Measurements from ENCODE around the gene LNX1.

LNX1 gene

DNA sequence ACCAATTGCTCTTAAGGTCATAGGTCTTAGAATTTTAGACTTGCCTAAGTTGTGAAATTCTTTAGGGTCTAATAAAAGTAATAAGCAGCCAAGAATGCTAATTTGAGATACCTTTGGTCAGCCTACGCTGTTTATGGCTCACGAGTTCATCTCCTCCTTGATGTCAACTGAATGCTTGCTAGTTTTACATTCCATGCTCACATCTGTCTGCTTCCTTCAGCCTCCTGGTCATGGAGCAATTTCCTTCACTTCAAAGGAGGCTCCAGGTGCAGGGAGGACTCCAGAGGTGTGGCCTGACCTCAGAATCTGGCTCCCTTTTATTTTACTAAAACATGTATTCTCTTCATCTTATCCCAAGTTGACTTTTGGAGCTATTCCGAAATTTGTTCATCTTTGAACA lies 23.3 kb upstream of the LNX1 start:
- H3K4me3 Mint-ChIP-seq = no peak overlapping the region
- no peaks in the 10 kb centered on the region for H3K9me3 Mint-ChIP-seq
- H3K27me3 Mint-ChIP-seq = peaks cover 2% of the 10 kb centered on the region
- H3K27ac Mint-ChIP-seq = no peak overlapping the region
- H3K36me3 Mint-ChIP-seq (ENCODE audit: low read depth) = no peaks in the 10 kb centered on the region
- no peaks in the 10 kb centered on the region for H3K4me1 Mint-ChIP-seq (ENCODE audit: low read depth)

DNA sequence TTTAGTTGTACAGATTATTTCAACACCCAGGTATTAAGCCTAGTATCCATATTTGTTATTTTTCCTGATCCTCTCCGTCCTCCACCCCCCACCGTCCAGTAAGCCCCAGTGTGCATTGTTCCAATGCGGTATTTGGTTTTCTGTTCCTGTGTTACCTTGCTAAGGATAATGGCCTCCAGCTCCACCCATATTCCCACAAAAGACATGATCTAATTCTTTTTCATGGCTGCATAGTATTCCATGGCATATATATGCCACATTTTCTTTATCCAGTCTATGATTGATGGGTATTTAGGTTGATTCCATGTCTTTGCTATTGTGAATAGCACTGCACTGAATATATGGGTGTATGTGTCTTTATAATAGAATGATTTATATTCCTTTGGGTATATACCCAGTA lies 22.1 kb upstream of the LNX1 start:
- H3K9me3 Mint-ChIP-seq = no peaks in the 10 kb centered on the region
- H3K27me3 Mint-ChIP-seq = peaks cover 2% of the 10 kb centered on the region
- H3K4me1 Mint-ChIP-seq (ENCODE audit: low read depth) = no peaks in the 10 kb centered on the region
- H3K27ac Mint-ChIP-seq = no peak overlapping the region
- H3K36me3 Mint-ChIP-seq (ENCODE audit: low read depth) = no peaks in the 10 kb centered on the region
- no peak overlapping the region for H3K4me3 Mint-ChIP-seq

DNA sequence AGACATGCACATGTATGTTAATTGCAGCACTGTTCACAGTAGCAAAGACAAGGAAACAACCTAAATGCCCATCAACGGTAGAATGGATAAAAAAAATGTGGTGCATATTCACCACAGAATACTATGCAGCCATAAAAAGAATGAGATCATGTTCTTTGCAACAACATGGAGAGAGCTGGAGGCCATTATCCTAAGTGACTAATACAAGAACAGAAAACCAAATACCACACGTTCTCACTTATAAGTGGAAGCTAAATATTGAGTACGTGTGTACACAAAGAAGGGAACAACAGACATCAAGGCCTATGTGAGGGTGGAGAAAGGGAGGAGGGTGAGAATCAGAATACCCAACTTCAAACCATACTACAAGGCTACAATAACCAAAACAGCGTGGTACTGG lies 17.4 kb upstream of the LNX1 start:
- no peaks in the 10 kb centered on the region for H3K9me3 Mint-ChIP-seq
- H3K27me3 Mint-ChIP-seq = no peaks in the 10 kb centered on the region
- no peak overlapping the region for H3K4me3 Mint-ChIP-seq
- H3K27ac Mint-ChIP-seq = no peak overlapping the region
- H3K36me3 Mint-ChIP-seq (ENCODE audit: low read depth) = no peaks in the 10 kb centered on the region
- no peaks in the 10 kb centered on the region for H3K4me1 Mint-ChIP-seq (ENCODE audit: low read depth)

DNA sequence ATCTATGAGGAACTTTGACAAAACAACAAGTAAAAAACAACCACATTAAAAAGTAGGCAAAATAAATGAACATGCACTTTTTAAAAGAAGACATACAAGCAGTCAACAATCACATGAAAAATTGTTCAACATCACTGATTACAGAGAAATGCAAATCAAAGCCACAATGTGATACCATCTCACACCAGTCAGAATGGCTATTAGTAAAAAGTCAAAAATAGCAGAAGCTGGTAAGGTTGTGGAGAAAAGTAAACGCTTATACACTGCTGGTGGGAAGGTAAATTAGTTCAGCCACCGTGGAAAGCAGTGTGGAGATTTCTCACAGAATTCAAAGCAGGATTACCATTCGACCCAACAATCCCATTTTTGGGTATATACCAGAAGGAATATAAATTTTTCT lies 17.0 kb upstream of the LNX1 start:
- no peaks in the 10 kb centered on the region for H3K4me1 Mint-ChIP-seq (ENCODE audit: low read depth)
- H3K4me3 Mint-ChIP-seq = no peak overlapping the region
- no peaks in the 10 kb centered on the region for H3K9me3 Mint-ChIP-seq
- H3K27me3 Mint-ChIP-seq = no peaks in the 10 kb centered on the region
- H3K27ac Mint-ChIP-seq = no peak overlapping the region
- H3K36me3 Mint-ChIP-seq (ENCODE audit: low read depth) = no peaks in the 10 kb centered on the region

DNA sequence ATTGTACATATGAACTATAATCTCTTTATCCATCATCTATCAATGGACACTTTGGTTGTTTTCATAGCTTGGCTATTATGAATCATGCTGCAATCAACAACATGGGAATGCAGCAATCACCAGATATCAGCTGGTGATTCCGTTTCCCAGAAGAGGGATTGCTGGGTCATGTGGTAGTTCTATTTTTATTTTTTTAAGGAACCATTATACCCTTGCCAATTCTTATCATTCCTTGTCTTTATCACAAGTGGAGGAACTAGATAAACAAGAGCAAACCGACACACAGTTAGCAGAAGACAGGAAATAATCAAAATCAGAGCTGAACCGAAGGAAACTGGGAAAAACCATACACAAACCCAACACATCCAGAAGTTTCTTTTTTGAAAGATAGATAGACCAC lies 14.5 kb upstream of the LNX1 start:
- H3K36me3 Mint-ChIP-seq (ENCODE audit: low read depth) = no peaks in the 10 kb centered on the region
- H3K9me3 Mint-ChIP-seq = no peaks in the 10 kb centered on the region
- no peak overlapping the region for H3K27ac Mint-ChIP-seq
- H3K4me3 Mint-ChIP-seq = no peak overlapping the region
- H3K27me3 Mint-ChIP-seq = peaks cover 7% of the 10 kb centered on the region
- no peaks in the 10 kb centered on the region for H3K4me1 Mint-ChIP-seq (ENCODE audit: low read depth)

DNA sequence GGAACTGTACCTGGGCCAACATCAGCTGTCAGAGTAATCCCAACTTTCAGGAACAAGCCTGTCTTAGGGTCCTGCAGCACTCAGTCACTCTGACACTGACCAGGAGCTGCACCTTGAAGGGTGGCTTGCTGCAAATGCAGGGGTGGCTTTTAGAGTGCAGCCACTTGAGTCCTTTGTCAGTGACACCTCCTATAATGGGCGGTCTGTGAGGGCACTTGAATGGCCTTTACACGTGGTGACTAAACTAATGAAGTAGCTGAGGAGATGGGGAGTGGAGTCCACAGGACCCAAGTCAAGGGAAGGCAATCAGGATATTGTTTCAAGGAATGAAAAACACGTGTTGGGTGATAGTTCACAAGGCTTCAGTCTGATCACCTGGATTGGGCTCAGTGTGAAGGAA lies 11.1 kb upstream of the LNX1 start:
- Mint-ChIP-seq H3K27me3 (peaks cover 18% of the 10 kb centered on the region), H3K27ac (no peak overlapping the region), H3K4me1 (ENCODE audit: low read depth) (no peaks in the 10 kb centered on the region), H3K4me3 (no peak overlapping the region), H3K36me3 (ENCODE audit: low read depth) (no peaks in the 10 kb centered on the region), H3K9me3 (no peaks in the 10 kb centered on the region)

DNA sequence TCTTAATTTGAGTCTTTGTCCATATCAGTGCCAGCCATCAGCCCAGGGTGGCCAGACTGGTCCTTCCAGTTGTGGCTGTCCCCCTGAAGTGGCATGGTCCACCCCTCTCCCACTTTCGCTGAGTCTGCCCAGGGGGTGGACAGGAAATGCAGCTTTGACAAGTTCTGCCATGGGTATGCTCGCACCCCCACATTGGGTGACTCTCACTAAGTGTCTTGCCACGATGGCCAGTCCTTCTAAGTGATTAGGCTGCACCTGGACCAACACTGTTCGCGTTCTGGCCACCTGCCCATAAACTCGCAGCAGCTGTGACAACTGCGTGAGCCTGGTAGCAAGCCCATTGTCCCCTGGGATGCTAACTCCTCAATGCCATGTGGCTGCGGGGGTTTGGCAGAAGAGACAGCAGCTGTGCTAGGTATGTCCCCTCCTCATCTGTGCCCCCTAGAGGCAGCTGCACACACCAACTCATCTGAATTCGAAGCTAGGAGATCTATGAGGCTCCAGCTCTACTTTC lies 10.0 kb upstream of the LNX1 start:
- Mint-ChIP-seq H3K4me3 (no peak overlapping the region), H3K36me3 (ENCODE audit: low read depth) (no peaks in the 10 kb centered on the region), H3K9me3 (no peaks in the 10 kb centered on the region), H3K4me1 (ENCODE audit: low read depth) (no peaks in the 10 kb centered on the region), H3K27ac (no peak overlapping the region), H3K27me3 (peaks cover 26% of the 10 kb centered on the region)

DNA sequence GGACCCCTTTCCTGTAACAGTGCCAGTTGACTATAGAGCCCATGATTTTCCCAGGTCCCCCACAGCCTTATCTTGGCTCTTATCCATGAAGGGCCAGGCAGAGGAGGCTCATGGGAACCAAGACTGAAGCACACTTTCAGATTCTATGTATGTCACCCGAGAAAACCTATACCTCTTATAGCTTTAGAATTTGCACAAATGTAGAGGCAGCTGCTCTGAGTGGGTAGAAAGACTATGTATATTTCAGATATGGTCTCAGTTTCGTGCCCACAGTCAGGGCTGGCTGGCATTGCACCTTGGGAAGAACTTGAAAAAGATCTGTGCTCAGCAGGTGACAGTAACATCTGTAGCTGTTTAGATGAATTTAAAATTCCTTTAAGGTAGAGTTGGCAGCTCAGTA lies 8.3 kb upstream of the LNX1 start:
- Mint-ChIP-seq H3K4me1 (ENCODE audit: low read depth) (no peaks in the 10 kb centered on the region), H3K27me3 (peaks cover 30% of the 10 kb centered on the region), H3K27ac (no peak overlapping the region), H3K4me3 (no peak overlapping the region), H3K9me3 (no peaks in the 10 kb centered on the region), H3K36me3 (ENCODE audit: low read depth) (no peaks in the 10 kb centered on the region)

DNA sequence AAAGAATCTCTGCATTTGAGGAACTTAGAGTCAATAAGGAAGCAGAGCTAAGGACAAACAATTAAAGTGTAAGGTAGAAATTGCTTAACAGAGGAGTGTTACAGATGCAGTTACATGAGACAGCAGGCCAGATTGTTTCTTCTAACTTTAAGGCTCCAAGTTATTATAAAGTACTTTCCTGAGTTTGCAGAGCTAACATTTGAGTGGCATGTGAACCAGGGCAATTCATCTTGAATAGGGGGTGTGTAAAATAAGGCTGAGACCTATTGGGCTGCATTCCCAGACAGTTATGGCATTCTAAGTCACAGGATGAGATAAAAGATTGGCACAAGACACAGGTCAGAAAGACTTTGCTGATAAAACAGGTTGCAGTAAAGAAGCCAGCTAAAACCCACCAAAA lies 7.6 kb upstream of the LNX1 start:
- H3K27ac Mint-ChIP-seq = no peak overlapping the region
- no peak overlapping the region for H3K4me3 Mint-ChIP-seq
- no peaks in the 10 kb centered on the region for H3K36me3 Mint-ChIP-seq (ENCODE audit: low read depth)
- no peaks in the 10 kb centered on the region for H3K9me3 Mint-ChIP-seq
- peaks cover 34% of the 10 kb centered on the region for H3K27me3 Mint-ChIP-seq
- H3K4me1 Mint-ChIP-seq (ENCODE audit: low read depth) = no peaks in the 10 kb centered on the region

DNA sequence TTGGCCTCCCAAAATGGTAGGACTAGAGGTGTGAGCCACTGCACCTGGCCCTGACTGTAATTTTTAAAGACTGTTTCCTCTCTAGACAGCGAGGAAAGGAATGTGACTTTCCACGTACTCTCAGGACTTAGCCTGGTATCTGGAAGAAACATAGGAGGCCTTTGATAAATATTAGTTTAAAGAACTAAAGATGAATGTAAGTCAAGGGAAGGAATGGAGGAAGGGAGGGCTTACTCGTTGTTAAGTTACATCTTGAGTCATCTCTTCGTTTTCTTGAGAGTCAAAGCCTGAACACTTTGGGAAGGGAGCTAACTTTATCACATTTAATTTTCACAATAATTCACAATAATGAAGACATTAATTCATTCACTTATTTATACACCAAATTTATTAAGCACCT lies 7.2 kb upstream of the LNX1 start:
- Mint-ChIP-seq H3K27ac (no peak overlapping the region), H3K4me1 (ENCODE audit: low read depth) (no peaks in the 10 kb centered on the region), H3K27me3 (peaks cover 34% of the 10 kb centered on the region)

DNA sequence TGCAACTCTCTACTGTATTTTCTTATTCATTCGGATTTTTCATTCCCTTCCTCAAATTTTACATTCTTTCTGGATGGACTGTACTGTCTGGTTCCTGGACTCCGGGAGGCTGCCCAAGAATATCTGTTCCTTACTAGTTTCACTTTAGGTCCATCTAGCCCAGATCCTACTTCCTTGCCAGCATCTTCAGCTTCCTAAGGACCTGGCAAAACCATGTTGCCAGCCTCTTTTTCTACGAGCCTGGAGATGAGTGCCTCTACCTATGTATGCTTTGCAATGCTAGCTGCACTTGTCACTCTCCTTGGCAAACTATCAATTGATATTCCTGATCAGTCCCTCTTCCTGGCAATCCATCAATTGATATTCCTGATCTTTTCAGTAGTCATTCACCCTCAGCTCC lies 5.6 kb upstream of the LNX1 start:
- H3K4me3 Mint-ChIP-seq = no peak overlapping the region
- H3K4me1 Mint-ChIP-seq (ENCODE audit: low read depth) = peaks cover 2% of the 10 kb centered on the region
- peaks cover 42% of the 10 kb centered on the region for H3K27me3 Mint-ChIP-seq
- H3K9me3 Mint-ChIP-seq = no peaks in the 10 kb centered on the region
- H3K36me3 Mint-ChIP-seq (ENCODE audit: low read depth) = no peaks in the 10 kb centered on the region
- no peak overlapping the region for H3K27ac Mint-ChIP-seq

More for the DNA sequence above, 7.2 kb upstream of the LNX1 start:
- Mint-ChIP-seq H3K36me3 (ENCODE audit: low read depth) (no peaks in the 10 kb centered on the region), H3K9me3 (no peaks in the 10 kb centered on the region), H3K4me3 (no peak overlapping the region)

DNA sequence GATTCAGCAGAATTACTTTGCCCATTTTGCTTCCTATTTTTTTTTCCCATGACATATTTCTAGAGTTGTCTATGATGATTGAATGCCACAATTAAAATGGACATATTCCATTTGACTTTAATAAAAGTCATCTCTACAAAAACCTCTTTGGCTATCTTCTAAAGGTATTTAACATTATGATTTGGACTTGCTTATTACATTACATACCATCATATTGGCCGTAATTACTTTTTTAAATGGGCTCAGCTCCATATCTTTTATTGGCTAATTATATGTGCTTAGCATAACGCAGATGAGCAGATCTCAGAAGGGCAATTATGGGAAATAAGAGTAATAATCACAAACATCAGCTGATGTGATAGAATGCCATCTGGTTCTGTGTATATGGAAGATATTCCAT lies 4.5 kb upstream of the LNX1 start:
- no peak overlapping the region for H3K27ac Mint-ChIP-seq
- H3K4me1 Mint-ChIP-seq (ENCODE audit: low read depth) = peaks cover 7% of the 10 kb centered on the region
- peaks cover 48% of the 10 kb centered on the region for H3K27me3 Mint-ChIP-seq
- no peaks in the 10 kb centered on the region for H3K36me3 Mint-ChIP-seq (ENCODE audit: low read depth)
- H3K9me3 Mint-ChIP-seq = no peaks in the 10 kb centered on the region
- H3K4me3 Mint-ChIP-seq = no peak overlapping the region

DNA sequence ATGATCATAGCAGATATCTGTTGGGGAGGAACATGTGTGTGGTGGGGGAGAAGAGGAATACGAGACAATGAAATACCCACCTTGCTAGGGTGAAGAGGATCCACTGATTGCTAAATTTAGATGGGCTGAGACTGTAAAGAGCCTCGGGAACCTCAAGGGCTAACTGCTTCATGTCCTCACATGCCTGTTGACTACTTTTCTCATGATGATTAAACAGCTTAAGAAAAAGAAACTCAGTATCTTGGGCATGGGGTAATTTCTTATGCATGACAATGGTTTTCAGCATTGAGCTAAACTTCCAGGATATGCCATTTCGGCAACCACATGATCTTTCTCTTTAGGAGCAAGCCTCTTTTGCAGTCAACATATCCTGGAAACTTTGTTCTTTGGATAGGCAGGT lies 3.9 kb upstream of the LNX1 start:
- Mint-ChIP-seq H3K27ac (no peak overlapping the region), H3K27me3 (peaks cover 52% of the 10 kb centered on the region)

DNA sequence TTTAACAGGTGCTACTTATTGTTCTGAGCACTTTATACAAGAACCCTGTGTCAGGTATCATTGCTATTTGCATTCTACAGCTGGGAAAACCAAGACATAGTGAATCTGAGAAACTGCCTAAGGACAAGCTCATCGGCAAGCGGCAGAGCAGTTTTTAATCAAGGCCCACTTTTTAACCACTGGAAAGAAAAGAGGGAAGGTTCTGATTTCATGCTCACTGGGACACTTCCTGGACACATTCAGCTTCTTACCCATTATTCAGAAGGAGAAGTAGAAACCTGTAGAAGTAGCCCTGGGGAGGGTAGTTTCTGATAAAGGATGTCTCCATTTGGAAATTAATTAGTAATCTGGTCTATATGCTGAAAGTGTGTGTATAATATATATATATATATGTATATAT lies 2.5 kb upstream of the LNX1 start:
- H3K27me3 Mint-ChIP-seq = peaks cover 54% of the 10 kb centered on the region
- peaks cover 7% of the 10 kb centered on the region for H3K4me1 Mint-ChIP-seq (ENCODE audit: low read depth)
- H3K36me3 Mint-ChIP-seq (ENCODE audit: low read depth) = no peaks in the 10 kb centered on the region
- H3K9me3 Mint-ChIP-seq = no peaks in the 10 kb centered on the region
- H3K4me3 Mint-ChIP-seq = no peak overlapping the region
- H3K27ac Mint-ChIP-seq = no peak overlapping the region

More for the DNA sequence above, 3.9 kb upstream of the LNX1 start:
- Mint-ChIP-seq H3K9me3 (no peaks in the 10 kb centered on the region), H3K36me3 (ENCODE audit: low read depth) (no peaks in the 10 kb centered on the region), H3K4me1 (ENCODE audit: low read depth) (peaks cover 7% of the 10 kb centered on the region), H3K4me3 (no peak overlapping the region)

DNA sequence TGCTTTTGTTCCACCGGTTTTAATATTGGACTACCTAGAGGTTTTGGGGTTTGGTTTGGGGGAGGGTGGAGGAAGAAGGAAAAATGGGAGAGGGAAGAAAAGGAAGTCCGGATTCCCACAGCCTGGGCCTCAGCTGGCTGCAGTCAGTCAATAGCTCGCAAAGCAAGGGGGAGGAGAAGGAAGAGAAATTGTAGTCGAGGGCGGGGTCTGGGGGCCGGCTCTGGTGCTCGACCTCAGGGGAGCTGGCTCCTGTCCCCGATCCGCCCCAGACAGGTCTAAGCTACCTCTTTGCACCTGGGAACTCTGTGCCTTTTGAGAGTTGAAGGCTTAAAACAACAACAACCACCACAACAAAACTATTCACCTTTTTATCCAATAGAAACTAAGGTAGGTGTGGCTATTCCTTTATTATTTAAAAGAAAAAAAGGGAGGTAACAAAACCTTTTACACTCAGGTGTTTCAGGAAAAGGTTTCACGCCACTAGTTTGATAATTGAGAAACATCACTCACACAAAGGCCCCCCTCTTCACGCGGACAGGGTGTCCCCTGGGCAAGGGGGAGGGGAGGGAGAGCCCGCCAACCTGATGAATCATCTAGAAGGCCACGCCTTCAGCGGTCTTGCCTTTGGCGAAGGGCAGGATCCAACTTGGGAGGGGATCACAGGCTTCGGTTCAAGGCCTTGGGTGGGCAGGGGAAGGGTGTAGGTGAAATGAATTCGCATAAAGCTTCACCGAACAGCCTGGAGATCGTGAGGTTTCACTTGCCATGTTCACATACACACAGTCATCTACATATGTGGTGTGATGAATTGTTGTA lies 1.6 kb upstream of the LNX1 start:
- Mint-ChIP-seq H3K27ac (no peak overlapping the region), H3K9me3 (no peaks in the 10 kb centered on the region), H3K4me1 (ENCODE audit: low read depth) (peaks cover 7% of the 10 kb centered on the region), H3K27me3 (peaks cover 50% of the 10 kb centered on the region), H3K36me3 (ENCODE audit: low read depth) (no peaks in the 10 kb centered on the region), H3K4me3 (no peak overlapping the region)

DNA sequence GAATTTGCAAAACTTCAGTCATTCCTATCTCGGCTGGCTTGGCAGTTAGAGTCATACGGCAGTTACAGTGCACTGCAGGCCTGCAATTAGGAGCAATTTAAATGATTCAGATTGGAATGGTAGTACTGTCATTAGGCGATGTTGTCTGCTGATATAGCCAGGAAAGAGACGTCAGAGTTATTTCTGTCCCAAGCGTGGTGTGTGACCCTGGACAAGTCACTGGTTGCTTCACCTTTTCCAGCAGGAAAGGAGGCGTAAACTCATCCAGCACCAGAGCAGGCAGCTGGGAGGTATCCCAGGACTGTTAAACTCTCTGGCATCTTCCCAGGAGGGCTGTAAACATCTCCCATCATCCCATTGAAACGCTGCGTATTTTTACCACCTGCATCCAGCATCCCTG lies 836 bp upstream of the LNX1 start:
- Mint-ChIP-seq H3K27ac (no peak overlapping the region), H3K4me1 (ENCODE audit: low read depth) (peaks cover 7% of the 10 kb centered on the region), H3K27me3 (peaks cover 43% of the 10 kb centered on the region), H3K4me3 (no peak overlapping the region), H3K36me3 (ENCODE audit: low read depth) (no peaks in the 10 kb centered on the region), H3K9me3 (no peaks in the 10 kb centered on the region)
